ENCODE measurements around the gene CD46. TPM values are rescaled to one million over a fixed set of nuclear protein-coding genes. Genes with fewer than 3 reads are reported as not detected.
A peak's percentile ranks its signal among the peaks of the same experiment; 100 is the strongest.

The CD46 gene
- total and polyA plus RNA-seq, 10 donors = 63.4 to 218 (median 185) TPM

GRCh38 chr1:207824691-207825408, 73.0 kb downstream of the CD46 start:
- 74 to 87% (median 83%) methylated on average over 6 of the region's 6 CpGs for WGBS, 5 donors
- H3K9me3 ChIP-seq = no peaks in the 10 kb centered on the region
- TF ChIP-seq POLR2A (IDR thresholded peaks at IDR 0.05) (no peak), CTCF (IDR thresholded peaks at IDR 0.05 in 8 of 11, conservative IDR thresholded peaks at IDR 0.05 in 3 of 11) (no peak), POLR2AphosphoS5 (IDR thresholded peaks at IDR 0.05) (no peak)
- no peak for DNase-seq
- intact Hi-C loops (cut with DNase I; ENCODE audit: low total_unique reads) = loop anchor here (5.0 kb wide), 1 partner anchor 42 kb away; no protein-coding TSS in a partner anchor
- peak overlapping the region in 3 of 8 donors; percentile 20 to 86 (median 67) for H3K4me3 ChIP-seq
- peak overlapping the region; percentile 94 to 98 (median 96) for H3K27ac ChIP-seq
- peaks cover 0 to 23% (median 0%) of the 10 kb centered on the region in 6 donors for H3K36me3 ChIP-seq
- no peaks in the 10 kb centered on the region for H3K27me3 ChIP-seq (replicated peaks in 1 of 7)
- H3K4me1 ChIP-seq = peaks cover 76 to 100% (median 97%) of the 10 kb centered on the region in 6 donors

GRCh38 chr1:207825409-207825695, 73.5 kb downstream of the CD46 start:
- intact Hi-C loops (cut with DNase I; ENCODE audit: low total_unique reads) = loop anchor here (5.0 kb wide), 1 partner anchor 42 kb away; no protein-coding TSS in a partner anchor
- Histone ChIP-seq H3K27ac (peak overlapping the region; percentile 94 to 98 (median 96)), H3K4me3 (peak overlapping the region in 4 of 8 donors; percentile 20 to 86 (median 22)), H3K9me3 (no peaks in the 10 kb centered on the region), H3K4me1 (peaks cover 71 to 100% (median 94%) of the 10 kb centered on the region in 6 donors), H3K27me3 (replicated peaks in 1 of 7) (no peaks in the 10 kb centered on the region), H3K36me3 (peaks cover 0 to 18% (median 0%) of the 10 kb centered on the region in 6 donors)
- no peak for TF ChIP-seq CTCF (IDR thresholded peaks at IDR 0.05 in 8 of 11, conservative IDR thresholded peaks at IDR 0.05 in 3 of 11)
- TF ChIP-seq POLR2AphosphoS5 (IDR thresholded peaks at IDR 0.05) = no peak
- TF ChIP-seq POLR2A (IDR thresholded peaks at IDR 0.05) = no peak
- 67 to 94% (median 84%) methylated on average over 2 of the region's 2 CpGs for WGBS, 5 donors
- DNase-seq = no peak

GRCh38 chr1:207825719-207826556, 74.1 kb downstream of the CD46 start:
- TF ChIP-seq POLR2A (IDR thresholded peaks at IDR 0.05) (peak in 1 of 3 donors; percentile 56), POLR2AphosphoS5 (IDR thresholded peaks at IDR 0.05) (peak; percentile 32 to 95 (median 86)), CTCF (IDR thresholded peaks at IDR 0.05 in 8 of 11, conservative IDR thresholded peaks at IDR 0.05 in 3 of 11) (peak in 1 of 11 experiments; percentile 26)
- Histone ChIP-seq H3K36me3 (peaks cover 0 to 12% (median 0%) of the 10 kb centered on the region in 6 donors), H3K4me1 (peaks cover 69 to 100% (median 93%) of the 10 kb centered on the region in 6 donors), H3K4me3 (peak overlapping the region in 5 of 8 donors; percentile 20 to 86 (median 22)), H3K27me3 (replicated peaks in 1 of 7) (no peaks in the 10 kb centered on the region), H3K9me3 (no peaks in the 10 kb centered on the region), H3K27ac (peak overlapping the region; percentile 94 to 98 (median 96))
- intact Hi-C loops (cut with DNase I; ENCODE audit: low total_unique reads) = loop anchor here (5.0 kb wide), 1 partner anchor 41 kb away; no protein-coding TSS in a partner anchor
- peak; percentile 97 for DNase-seq
- WGBS, 5 donors = 7 to 15% (median 8%) methylated on average over 18 of the region's 18 CpGs
